GM18498 (cell line): ENCODE data around the gene RAB11FIP3.

Experiments used
- ATAC-seq: cut with Tn5 transposase; IDR thresholded peaks from one replicate; pipeline ENCODE4 v1.9.1; 2021; ENCODE audit warnings: mild to moderate bottlenecking, moderate library complexity; ENCODE audit not compliant: unreplicated experiment

Gene RAB11FIP3

DNA sequence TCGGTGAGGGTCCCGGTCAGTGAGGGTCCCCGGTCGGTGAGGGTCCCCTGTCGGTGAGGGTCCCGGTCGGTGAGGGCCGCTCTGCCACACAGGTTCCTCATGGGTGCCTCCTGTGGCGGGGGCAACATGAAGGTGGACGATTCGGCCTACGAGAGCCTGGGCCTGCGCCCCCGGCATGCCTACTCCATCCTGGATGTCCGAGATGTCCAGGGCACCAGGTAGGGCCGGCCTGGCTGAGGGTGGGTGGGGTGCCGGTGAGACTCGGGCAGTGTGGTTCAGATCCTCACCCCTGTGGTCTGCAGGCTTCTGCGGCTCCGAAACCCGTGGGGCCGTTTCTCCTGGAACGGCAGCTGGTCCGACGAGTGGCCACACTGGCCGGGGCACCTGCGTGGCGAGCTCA lies 125.8 kb downstream of the RAB11FIP3 start:
- no peak for ATAC-seq

DNA sequence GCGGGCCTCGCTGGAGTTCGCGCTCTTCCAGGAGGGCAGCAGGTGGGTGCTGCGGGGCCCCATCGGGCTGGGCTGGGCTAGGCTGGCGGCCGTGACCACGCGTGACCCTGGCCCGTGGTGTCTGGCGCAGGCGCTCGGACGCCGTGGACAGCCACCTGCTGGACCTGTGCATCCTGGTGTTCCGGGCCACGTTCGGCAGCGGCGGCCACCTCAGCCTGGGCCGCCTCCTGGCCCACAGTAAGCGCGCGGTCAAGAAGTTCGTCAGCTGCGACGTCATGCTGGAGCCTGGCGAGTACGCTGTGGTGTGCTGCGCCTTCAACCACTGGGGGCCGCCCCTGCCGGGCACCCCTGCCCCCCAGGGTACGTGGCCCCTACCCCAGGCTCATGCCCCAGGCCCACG lies 126.7 kb downstream of the RAB11FIP3 start:
- no peak for ATAC-seq

DNA sequence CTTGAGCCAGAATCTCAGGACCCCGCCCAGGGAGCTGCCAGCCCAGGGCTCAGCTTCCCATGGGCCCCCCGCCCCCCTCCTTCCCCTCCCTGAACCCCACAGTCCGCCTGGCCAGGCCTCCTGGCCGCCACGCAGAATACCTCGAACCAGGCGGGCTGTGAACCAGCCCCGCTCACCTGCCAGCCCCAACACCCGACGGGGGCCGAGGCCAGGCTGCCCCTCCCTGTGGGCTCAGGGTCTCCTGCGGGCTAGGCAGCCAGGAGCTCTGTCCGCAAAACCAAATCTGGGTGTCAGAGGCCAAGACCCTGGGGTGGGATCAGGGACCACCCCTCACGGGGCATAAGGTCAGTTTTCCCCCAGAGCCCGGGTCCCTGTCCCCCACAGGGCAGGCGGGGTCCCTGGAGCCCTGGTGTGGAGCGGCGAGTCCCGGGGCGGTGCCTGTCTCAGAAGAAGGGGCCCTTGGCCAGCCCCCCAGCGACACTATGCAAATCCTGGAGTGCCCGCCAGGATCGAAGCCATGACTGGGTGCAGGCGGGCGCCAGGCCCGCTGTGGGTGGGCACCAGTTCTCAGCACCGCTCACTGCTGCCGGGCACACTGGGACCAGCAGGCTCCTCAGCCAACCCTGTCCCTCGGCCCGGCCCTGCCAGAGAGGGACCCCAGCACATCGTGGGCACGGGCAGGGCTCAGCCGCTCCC lies 128.3 kb downstream of the RAB11FIP3 start:
- no peak for ATAC-seq

DNA sequence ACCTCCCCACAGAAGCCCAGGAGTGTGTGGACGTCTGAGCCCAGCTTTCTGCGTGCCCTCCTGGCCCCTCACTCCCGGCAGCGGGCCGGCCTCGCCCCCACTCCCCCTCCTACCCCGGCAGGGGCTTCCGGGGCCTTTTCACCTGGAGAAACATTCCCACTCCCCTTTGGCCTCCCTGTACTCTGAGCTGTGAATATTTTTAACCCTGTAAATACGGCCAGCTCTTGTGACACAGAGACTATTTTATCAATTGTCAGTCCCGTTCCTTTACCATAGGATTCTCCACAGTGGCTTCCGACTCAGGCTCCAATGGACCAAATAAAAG lies 128.8 kb downstream of the RAB11FIP3 start:
- ATAC-seq: no peak

DNA sequence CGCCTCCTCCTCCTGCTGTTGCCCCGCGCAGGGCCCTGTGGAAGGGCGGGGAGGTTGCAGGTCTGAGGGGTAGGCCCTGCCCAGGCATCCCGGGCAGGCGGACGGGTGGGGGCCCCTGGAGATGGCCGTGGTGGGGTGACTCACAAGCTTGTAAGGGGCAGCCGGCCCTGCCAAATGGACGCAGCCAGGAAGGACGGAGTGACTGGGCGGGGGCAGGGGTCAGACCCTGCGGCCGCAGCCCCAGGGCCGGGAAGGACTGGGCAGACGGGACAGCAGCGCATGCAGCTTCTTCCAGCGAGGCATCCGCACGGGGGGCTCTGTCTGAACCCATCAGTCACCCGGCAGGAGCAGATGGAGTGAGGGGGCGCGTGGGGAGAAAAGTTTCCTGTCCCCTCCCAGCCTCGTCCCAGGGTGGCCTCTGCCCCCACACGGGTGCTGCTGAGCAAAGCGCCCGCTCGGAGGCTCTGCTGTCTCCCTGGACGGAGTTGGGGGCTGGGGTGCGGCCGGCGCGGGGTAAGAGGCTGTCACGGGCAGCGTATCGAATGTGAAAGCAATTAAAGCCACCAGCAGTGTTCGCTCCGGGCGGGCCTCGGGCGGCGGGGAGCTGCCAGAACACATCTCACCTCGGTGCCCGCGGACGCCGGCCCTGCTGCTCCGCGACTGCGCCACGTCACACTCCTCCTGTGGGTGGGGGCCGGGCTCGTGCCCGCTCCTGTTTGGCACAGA lies 129.4 kb downstream of the RAB11FIP3 start:
- ATAC-seq: no peak

DNA sequence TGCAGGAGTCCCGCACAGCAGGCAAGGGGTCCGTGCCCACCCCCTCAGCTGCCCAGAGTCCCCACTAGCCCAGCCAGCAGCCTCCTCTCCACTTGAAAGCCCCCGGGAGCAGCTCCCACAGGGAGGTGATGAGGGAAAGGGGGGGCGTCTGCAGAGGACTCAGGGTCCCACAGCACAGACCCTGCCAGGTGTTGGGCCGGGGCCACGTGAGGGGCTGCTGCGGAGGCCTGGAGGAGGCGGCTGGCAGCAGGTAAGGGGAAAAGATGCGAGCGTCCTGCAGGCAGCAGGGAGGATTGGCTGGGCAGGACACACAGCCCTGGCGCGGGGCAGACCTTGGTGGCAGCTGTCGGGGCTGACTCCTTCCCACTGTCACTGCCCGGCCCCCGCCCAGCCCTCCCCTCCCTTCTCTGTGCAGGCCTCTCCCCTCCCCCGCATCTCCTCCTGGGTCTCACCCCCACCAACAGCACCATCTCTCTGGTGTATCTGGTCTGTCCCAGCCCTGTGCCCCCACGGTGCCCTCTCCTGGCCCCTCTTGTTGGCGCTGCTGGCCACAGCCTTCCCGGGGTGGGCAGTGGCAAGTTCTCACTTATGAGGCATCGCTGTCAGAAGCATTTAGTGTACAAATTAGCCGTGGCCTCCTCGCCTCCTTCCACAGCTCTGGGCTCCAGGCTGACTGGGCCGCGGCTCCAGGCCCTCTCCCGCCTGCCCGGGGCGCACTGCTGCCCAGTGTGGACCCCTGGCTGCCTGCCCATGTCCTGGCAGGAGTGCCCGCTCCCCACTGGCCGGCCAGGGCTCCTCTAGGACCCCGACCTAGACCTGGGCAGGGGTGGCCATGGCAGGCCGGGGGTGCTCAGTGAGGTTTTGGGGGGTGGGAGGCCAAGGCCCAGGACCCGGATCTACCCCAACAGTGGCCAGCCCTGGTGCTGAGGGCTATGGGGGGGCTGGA lies 130.4 kb downstream of the RAB11FIP3 start:
- no peak for ATAC-seq

DNA sequence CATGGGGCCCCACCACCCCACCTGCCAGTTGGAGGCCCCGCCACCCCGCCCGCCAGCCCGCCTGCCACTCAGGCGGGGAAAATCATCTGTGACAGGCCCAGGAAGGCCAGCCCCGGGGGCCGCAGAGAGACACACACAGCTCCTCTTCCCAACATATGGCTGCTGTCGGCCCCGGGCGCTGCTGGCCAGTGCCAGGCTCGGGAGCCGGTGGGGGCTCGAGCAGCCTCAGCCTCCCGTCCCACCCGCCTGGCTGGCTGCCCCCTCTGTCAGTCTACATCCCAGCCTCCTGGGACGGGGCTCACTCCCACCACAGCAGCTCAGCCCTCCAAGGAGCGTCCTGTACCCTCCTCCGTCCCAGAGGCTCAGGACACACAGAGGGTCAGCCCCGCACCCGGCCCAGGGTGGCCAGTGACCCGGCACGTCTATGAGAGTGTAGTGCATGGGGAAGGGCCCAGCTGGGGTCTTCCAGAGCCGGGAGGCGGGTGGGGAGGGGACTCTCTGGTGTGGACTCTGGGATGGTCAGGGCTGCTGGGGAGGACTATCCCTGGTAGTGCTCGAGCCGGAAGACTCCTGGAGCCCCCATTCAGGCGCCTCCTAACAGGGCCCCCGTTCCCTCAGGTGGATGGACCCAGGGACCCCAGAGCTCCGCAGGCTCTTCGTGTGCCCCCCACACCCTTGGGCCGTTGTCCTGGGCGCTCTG lies 131.2 kb downstream of the RAB11FIP3 start:
- ATAC-seq: no peak

DNA sequence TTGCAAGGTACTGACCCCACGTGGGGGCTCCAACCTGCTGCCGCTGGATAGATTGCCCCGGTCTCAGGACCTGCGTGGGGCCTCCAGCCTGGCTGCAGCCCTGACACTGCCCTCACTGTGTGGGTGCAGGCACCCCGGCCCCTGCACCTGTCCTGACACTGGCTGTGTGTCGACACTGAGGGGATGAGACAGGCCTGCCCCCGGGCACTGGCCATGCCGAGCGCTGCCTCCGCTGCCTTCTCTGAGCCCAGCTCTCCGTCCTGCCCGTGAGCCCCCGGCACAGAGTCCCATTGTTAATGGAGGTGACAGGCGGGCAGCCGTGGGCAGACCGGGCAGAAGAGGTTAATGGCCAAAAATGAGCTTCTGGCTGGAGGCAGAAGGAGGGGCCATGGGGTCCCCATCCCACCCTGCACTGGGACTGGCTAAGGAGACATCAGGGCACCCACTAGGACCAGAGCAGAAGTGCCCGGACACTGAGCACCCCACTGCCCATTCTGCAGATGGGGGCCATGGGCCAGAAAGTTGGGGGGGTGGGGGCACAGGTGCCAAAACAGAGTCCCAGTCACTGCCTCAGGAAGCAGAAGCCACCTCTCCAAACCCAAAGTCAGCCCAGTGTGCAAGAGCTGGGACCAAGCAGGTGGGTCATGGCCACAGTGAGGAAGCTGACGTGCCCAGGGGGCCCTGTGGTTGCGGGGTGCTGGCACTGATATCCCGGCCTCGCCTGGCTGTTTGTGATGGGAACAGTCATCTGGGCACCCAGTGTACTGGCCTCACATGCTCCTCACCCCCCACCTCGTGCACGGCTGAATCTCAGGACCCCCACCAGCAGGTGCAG lies 132.2 kb downstream of the RAB11FIP3 start:
- ATAC-seq: no peak

DNA sequence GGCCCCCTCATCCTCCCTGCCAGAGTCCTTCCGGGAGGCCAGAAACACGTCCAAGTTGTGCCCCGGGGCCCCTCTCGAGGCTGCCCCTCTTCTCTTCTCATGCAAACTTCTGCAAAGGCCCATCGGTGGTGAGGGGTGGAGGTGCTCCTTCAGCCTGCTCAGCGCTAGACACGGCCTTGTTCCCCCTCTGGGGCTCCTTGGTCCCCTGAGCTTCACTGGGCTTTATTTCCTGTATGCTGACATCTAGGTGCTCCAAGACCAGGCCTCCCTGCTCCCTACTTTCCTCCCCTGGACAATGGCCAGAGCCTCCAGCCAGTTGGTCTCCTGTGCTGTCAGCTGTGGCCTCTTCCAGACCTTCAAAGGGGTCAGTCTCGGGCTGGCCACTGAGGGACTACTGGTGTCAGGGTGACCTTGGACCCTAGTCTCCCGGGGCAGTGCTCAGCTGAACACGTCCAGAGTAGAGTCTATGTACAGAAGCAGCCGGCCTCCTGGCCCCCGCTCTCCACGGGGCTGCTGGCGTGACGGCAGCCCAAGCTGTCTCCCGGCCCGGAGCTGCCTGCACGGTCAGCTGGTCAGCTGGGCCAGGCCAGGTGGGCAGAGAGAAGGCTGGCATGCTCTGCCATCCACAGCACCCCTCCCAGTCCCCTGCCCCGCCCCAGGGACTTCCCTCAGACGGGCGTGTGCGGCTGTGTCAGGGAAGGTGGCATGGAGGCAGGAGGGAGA lies 133.0 kb downstream of the RAB11FIP3 start:
- ATAC-seq: no peak

DNA sequence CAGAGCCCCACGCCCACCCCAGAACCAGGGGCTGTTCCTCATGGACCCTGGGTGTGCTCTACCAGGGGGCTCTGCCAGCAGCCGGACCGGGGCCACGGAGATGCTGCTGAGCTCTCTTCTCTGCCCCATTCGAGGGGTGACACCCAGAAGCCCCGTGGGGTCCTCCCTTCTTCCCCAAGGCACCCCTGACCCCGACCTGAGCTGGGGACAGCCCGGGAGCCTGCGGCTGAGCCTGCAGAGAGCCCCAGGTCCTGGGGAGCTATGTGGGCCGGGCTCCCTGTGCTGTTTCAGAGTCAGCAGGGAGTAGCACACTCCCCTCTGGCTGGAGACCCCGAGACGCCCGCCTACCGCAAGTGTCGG lies 133.6 kb downstream of the RAB11FIP3 start:
- ATAC-seq: no peak

DNA sequence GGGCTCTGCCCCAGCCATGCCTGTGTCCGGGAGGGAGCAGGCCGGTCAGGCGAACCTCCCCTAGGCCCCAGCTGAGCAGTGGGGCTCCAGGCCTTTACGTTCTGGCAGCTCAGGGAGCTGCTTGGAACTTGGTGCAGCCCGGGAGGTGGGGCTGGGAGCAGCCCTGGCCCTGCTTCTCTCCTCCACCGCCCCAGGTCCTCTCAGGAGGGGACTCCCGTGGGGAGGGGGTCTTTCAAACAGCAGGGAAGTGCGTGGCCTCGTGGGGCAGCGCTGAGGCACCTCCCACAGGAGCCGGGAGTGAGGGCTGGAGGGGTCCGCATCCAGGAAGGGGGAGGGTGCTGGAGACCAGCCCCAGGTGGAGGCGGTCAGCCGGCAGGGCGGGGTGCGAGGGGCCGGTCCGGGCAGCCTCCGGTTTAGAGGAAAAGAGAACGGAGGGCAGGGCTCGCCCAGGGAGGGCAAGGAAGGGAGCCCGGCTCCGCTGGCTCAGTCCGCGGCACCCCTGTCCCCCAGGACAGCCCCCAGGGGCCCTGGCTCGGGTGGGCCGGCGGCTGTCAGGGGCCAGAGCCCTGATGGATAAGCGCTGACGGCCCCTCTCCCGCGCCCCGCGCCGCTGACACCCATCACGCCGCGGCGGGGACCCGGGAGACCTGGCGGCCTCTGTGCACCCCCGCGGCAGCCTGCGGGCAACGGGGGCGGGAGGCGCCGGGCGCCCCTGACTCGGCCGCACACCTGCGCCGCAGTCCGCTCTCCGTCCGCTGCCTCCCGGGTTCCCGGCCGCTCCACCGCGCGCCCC lies 134.2 kb downstream of the RAB11FIP3 start:
- ATAC-seq: no peak

DNA sequence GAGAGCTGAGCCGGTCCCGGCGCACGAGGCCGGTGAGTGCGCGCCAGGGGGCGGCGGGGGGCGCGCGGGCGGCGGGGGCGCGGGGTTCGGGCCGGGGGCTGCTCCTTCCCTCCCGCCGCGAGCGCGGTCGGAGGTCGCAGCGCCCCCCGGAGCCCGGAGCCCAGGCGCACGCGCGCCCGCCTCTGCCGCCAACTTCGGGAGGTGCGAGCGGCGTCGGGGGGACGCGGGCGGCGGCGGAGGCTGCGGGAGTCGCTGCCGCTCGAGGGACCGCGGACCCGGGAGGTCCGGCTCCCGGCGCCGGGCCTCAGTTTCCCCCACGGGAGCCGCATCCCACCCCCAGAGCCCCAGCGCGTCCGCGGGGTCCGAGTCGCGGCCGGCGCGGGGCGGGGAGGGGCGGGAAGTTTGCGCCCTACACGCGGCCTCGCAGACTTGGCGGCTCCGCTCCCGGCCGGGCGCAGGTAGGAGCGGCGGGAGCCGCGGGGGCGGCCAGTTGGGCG lies 134.8 kb downstream of the RAB11FIP3 start, which contains the start of gene PRR35:
Gene PRR35, plus strand, starts transcription at position 191 of the 497 bp plus-strand sequence. CDS start 2,901 bp downstream, outside the sequence.
- ATAC-seq: no peak

DNA sequence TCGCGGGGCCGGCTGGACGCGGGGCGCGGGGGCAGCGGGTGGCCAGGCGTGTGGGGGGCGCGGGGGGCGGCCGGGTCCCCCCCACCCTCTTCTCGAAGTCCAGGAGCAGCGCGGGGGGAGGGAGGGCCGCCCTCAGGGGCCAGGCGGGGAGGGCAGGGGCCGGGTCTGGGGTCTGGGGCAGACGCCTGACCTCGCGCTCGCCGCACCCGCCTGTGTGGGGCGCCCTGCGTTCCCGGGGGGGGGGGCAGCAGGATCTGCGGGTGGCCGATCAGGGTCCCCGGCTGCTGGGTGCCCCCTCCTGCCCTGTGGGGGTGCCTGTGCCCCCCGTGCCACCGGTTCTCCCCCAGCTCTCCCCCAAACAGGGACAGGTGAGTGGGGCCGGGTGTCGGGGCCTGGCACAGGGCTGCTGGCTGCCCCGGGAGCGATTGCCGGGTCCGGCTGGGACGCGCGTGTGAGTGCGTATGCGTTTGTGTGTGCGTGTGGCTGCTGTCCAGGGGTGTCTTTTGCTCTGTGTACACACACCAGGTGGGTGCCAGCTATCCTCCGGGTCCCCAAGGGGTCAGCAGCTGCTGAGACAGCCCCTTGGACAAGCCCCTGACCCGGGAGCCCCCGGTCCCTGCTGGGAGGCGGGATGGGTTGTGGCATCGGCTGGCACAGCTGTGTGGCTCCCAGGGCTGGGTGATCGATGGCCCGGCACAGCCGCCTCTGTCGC lies 135.4 kb downstream of the RAB11FIP3 start:
- ATAC-seq: no peak

DNA sequence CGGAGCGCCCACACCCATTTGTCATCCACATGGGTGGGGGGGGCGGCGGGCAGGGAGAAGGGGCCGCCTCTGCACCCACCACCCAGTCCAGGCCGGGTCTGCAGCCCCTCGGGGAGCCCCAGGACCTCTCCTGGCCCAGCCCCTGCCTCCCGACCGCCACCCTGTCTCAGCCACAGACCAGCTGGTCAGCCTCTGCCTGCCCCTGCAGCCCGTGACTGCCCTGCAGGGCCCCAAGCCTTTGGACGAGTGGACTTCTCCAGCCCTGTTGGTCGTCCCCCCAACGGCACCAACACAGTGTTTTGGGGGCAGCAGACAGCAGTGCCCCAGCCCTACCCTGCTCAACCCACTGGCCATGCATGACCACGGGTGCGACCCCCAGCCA lies 136.0 kb downstream of the RAB11FIP3 start:
- no peak for ATAC-seq

DNA sequence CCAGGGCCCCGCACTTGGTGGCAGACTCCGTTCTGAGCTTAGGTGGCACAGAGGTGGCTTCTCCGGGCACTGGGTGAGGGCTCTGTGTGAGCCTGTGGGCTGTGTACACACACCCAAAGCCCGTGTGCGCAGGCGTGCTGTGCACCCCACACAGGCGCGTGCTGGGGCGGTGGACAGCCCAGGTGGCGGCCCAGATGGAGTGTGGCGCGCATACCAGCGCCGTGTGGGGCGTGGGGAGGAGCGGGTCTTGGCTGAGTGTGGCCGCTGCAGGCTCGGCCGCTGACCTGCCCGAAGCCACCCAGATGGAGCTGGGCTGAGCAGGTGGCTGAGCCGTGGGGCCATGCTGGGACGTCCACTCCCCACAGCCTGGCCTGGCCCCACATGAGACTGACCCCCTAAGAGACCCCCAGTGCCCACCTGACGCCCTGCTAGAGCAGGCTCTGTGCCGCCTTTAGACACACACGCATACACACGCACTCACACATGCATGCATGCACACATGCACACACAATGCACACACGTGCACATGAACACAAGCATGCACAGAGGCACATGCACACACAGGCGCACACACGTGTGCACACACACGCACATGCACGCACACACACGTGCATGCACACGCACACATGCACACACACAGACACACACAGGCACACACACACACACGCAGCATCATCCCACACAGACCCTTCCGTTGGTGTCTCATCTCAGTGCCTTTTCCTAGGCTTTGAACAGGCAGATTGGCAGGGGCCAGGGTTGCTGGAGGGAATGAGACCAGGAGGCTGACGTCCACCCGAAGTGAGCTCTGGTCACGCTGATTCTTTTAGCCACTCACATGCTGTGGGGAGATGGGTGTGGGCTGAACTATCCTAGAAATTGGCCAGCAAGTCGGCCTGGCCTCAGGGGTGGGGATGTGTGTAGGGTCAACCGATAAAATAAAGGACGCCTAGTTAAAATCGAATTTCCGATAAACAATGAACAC lies 136.8 kb downstream of the RAB11FIP3 start:
- ATAC-seq: no peak

DNA sequence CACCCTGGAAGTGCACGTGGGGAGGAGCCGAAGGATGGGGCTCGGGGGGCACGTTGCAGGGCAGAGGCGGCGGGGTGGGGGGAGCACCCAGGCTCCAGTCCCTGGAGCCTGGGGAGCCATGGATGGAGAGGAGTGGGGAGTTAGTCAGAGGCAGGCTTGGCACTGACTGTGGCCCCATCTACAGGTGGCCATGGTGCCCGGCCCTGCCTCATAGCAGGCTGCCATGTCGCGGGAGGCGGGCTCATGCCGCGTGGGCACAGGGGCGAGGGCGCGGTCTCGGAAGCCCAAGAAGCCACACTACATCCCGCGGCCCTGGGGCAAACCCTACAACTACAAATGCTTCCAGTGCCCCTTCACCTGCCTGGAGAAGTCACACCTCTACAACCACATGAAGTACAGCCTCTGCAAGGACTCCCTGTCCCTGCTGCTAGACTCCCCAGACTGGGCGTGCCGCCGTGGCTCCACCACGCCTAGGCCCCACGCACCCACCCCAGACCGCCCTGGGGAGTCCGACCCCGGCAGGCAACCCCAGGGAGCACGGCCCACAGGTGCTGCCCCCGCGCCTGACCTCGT lies 137.7 kb downstream of the RAB11FIP3 start:
- ATAC-seq: no peak
